Thyroid gland (tissue), 4 donors: ENCODE data around the gene ZKSCAN1.

Source experiments
- CTCF ChIP-seq, 6 experiments: fragments of 200-600 bp in 3 of 6; fragments of 450-650 bp in 3 of 6; sonication (generic) in 3 of 6; IDR thresholded peaks; one replicate each; pipeline ENCODE4 v1.5.1; 2016 to 2019; ENCODE audit warnings: antibody characterized with exemption in 6 of 6, mild to moderate bottlenecking in 2 of 6, inconsistent platforms in 1 of 6, moderate library complexity in 1 of 6
- POLR2A ChIP-seq, 2 donors: fragments of 450-650 bp; IDR thresholded peaks; one replicate each; pipeline ENCODE4 v1.6.1; 2017; ENCODE audit warnings: antibody characterized with exemption in 2 of 2, mild to moderate bottlenecking in 2 of 2, moderate library complexity in 1 of 2

- TF ChIP-seq POLR2A (IDR thresholded peaks at IDR 0.05) (no peak), CTCF (IDR thresholded peaks at IDR 0.05) (no peak)
Measured at GRCh38 chr7:99984593-99984992, 30.8 kb upstream of the ZKSCAN1 start.
